GM12878 (cell line): ENCODE measurements around the gene ANO4. TPM values are rescaled to one million over a fixed set of nuclear protein-coding genes. Genes with fewer than 3 reads are reported as not detected.

Source experiments
- ATAC-seq: fragments of 200-7000 bp; cut with Tn5 transposase; 3 replicates; pipeline ENCODE4 v1.9.1; 2020; ENCODE audit warnings: mild to moderate bottlenecking, moderate library complexity
- BruUV-seq: library from RNA; stranded (reverse); fragments of 400-500 nt; replicated peaks from 2 replicates; lab custom pipeline; 2021; lab: Mats Ljungman, UMichigan
- CTCF ChIA-PET: fragments of 300-600 bp; sonication (Branson Sonifier 250); formaldehyde crosslinking; extraction: SDS; loops from one replicate; lab custom pipeline; 2021; ENCODE audit warnings: inconsistent platforms; lab: Yijun Ruan, JAX
- POLR2A ChIA-PET: fragments of 350-600 bp; formaldehyde crosslinking; extraction: SDS; loops from one replicate; lab custom pipeline; 2021; ENCODE audit warnings: inconsistent platforms; lab: Charles Lee
- RAD21 ChIA-PET: fragments of 300-600 bp; sonication (Branson Sonifier 250); formaldehyde crosslinking; loops from one replicate; lab custom pipeline; 2023; ENCODE audit warnings: antibody characterized with exemption; ENCODE audit not compliant: unreplicated experiment; lab: Charles Lee
- SMC1A ChIA-PET: fragments of 300-600 bp; sonication (Branson Sonifier 250); formaldehyde crosslinking; loops from one replicate; lab custom pipeline; 2023; ENCODE audit not compliant: unreplicated experiment, uncharacterized antibody; lab: Charles Lee
- DNase-seq: peaks from one replicate; pipeline ENCODE4 v3.0.0-alpha.2; 2011; ENCODE audit warnings: low read depth, low spot score
- FAIRE-seq: peaks from 3 replicates; lab custom pipeline; 2011; peaks lifted over from hg19 to GRCh38; lab: Jason Lieb, UNC
- H2AFZ ChIP-seq: 2 replicates; pipeline ENCODE4 v1.6.0; 2011; ENCODE audit warnings: low read depth, low read length, control low read depth; ENCODE audit not compliant: control insufficient read depth
- H3K27ac ChIP-seq: 2 replicates; pipeline ENCODE4 v1.5.1; 2011; ENCODE audit warnings: control low read depth; ENCODE audit not compliant: control insufficient read depth, insufficient read depth
- H3K27me3 ChIP-seq, 2 experiments: replicated peaks in 1 of 2; 2 replicates each; pipeline versions ENCODE4 v1.6.0 to v1.6.1; 2011; ENCODE audit warnings: low read length in 1 of 2; ENCODE audit not compliant: control insufficient read depth in 2 of 2, insufficient read depth in 2 of 2
- H3K36me3 ChIP-seq, 2 experiments: 2 replicates each; pipeline ENCODE4 v1.5.1; 2011; ENCODE audit warnings: low read length in 1 of 2; ENCODE audit not compliant: control insufficient read depth in 2 of 2, insufficient read depth in 2 of 2
- H3K4me1 ChIP-seq: 2 replicates; pipeline ENCODE4 v1.6.1; 2011; ENCODE audit warnings: mild to moderate bottlenecking, low read length, moderate library complexity, mixed read lengths; ENCODE audit not compliant: control insufficient read depth, insufficient read depth
- H3K4me2 ChIP-seq: 2 replicates; pipeline ENCODE4 v1.6.0; 2011; ENCODE audit warnings: control low read depth; ENCODE audit not compliant: control insufficient read depth, insufficient read depth
- H3K4me3 ChIP-seq: fragments of 200-600 bp; sonication (generic); 2 replicates; pipeline ENCODE4 v1.5.1; 2016
- H3K79me2 ChIP-seq: 2 replicates; pipeline ENCODE4 v1.6.0; 2011; ENCODE audit warnings: low read length; ENCODE audit not compliant: control insufficient read depth, insufficient read depth
- H3K9ac ChIP-seq: 2 replicates; pipeline ENCODE4 v1.8.0; 2011; ENCODE audit warnings: low read length, control low read depth, mixed read lengths; ENCODE audit not compliant: control insufficient read depth, insufficient read depth
- H3K9me3 ChIP-seq: replicated peaks from 3 replicates; pipeline ENCODE4 v1.5.1; 2011; ENCODE audit warnings: mild to moderate bottlenecking, low read length; ENCODE audit not compliant: control insufficient read depth, insufficient read depth
- H4K20me1 ChIP-seq: 2 replicates; pipeline ENCODE4 v1.6.0; 2011; ENCODE audit not compliant: control insufficient read depth, insufficient read depth
- EP300 ChIP-seq, 2 experiments: fragments of 150-350 bp in 1 of 2; IDR thresholded peaks; 2 replicates each; pipeline ENCODE4 v1.6.1; 2011 to 2012; ENCODE audit warnings: low read depth in 2 of 2, low read length in 2 of 2, borderline replicate concordance in 1 of 2, improper control_type of control experiment in 1 of 2, inconsistent platforms in 1 of 2; ENCODE audit not compliant: control insufficient read depth in 1 of 2
- GABPA ChIP-seq: IDR thresholded peaks from 2 replicates; pipeline ENCODE4 v1.6.1; 2014; ENCODE audit warnings: antibody characterized with exemption, low read depth, mild to moderate bottlenecking, inconsistent platforms
- HDAC2 ChIP-seq: fragments of 200-600 bp; sonication (generic); IDR thresholded peaks from 2 replicates; pipeline ENCODE4 v1.6.1; 2017
- REST ChIP-seq: IDR thresholded peaks from 2 replicates; pipeline ENCODE4 v1.6.1; 2012; ENCODE audit warnings: mild to moderate bottlenecking, low read depth, low read length
- WGBS: methylation state at CpG from one replicate; pipeline ENCODE4 v1.1.6; 2016; ENCODE audit warnings: low lambda C conversion rate; ENCODE audit not compliant: insufficient replicate concordance, insufficient coverage; ENCODE audit errors: missing lambda C conversion rate; 5-methylcytosine and 5-hydroxymethylcytosine counted together
- in situ Hi-C: fragments of 300-500 bp; cut with MboI; formaldehyde crosslinking; loops from 9 replicates; pipeline ENCODE4 v1.14.3; 2018; ENCODE audit warnings: mixed read lengths
- intact Hi-C: fragments of 100-400 bp; cut with micrococcal nuclease; formaldehyde crosslinking; loops from one replicate; pipeline ENCODE4 v1.14.2; 2022; ENCODE audit not compliant: unreplicated experiment
- polyA plus RNA-seq, 11 experiments: library from polyadenylated mRNA; depleted of rRNA in 4 of 11; unstranded in 6 of 11; stranded (reverse) in 5 of 11; fragments of >200 nt; fragmentation: Nextera tagmentation in 4 of 11; fragmentation: Illumina TruSeq in 1 of 11; extraction: Ambion mirVana in 4 of 11; extraction: Trizol in 1 of 11; gene quantifications; 1 replicate in 1 of 11; 2 replicates in 10 of 11; pipeline versions ENCODE4 v1.2.1 to v1.2.3, GENCODE V29; 2011 to 2016; ENCODE audit warnings: inconsistent platforms in 2 of 11, missing spikeins in 2 of 11, low read depth in 1 of 11
- total RNA-seq, 4 experiments: library from RNA; depleted of rRNA in 3 of 4; stranded (reverse); fragments of >200 nt in 3 of 4; fragmentation: Illumina TruSeq in 1 of 4; extraction: Trizol in 1 of 4; gene quantifications; 2 replicates each; pipeline versions ENCODE4 v1.2.1 to v1.2.3, GENCODE V29; 2013 to 2021

The ANO4 gene
- total and polyA plus RNA-seq, 10 of the 15 experiments (the other 5 are each of a cell fraction or from before 2014, with no cell fraction given): not detected

GRCh38 chr12:100820314-100820713 lies 25.7 kb downstream of the ANO4 start (continued):
- TF ChIP-seq REST (no peak), HDAC2 (no peak)
- TF ChIP-seq, all 136 proteins: peak for 0

GRCh38 chr12:100823963-100824362 lies 29.4 kb downstream of the ANO4 start:
- H3K4me3 ChIP-seq: no peak overlapping the region
- POLR2A ChIA-PET: no interaction called here
- no peak overlapping the region for H2AFZ ChIP-seq
- H3K9ac ChIP-seq: no peak overlapping the region
- no peaks in the 10 kb centered on the region for H3K79me2 ChIP-seq
- H3K36me3 ChIP-seq: no peaks in the 10 kb centered on the region
- SMC1A ChIA-PET: no interaction called here
- no peak for ATAC-seq
- WGBS: 6% methylated on average over 1 of the region's 1 CpG
- no peak for DNase-seq
- in situ Hi-C loops (no loop called here), intact Hi-C loops (no loop called here)
- H3K4me1 ChIP-seq: no peaks in the 10 kb centered on the region
- no TSS peak for BruUV-seq
- no peak overlapping the region for H3K4me2 ChIP-seq
- H4K20me1 ChIP-seq: no peaks in the 10 kb centered on the region
- TF ChIP-seq EP300 (IDR thresholded peaks at IDR 0.05; ENCODE audit: borderline replicate concordance in 1 of 2, control insufficient read depth in 1 of 2, low read depth in 2 of 2, low read length in 2 of 2): no peak
- no peak for TF ChIP-seq GABPA
- CTCF ChIA-PET: interaction anchor here (0.9 kb wide), 1 partner anchor 500 kb away, joined by 3 read pairs; no protein-coding TSS in a partner anchor
- no peaks in the 10 kb centered on the region for H3K27me3 ChIP-seq
- no peak for FAIRE-seq
- H3K27ac ChIP-seq: no peak overlapping the region
- RAD21 ChIA-PET: no interaction called here
- no peaks in the 10 kb centered on the region for H3K9me3 ChIP-seq
